Gastroesophageal sphincter (tissue), 4 donors: ENCODE data around the gene SLC30A2. TPM values are rescaled to one million over a fixed set of nuclear protein-coding genes. Genes with fewer than 3 reads are reported as not detected.

Experiments
- ATAC-seq: fragments of 150-250 bp; one replicate; pipeline ENCODE4 v1.9.1; 2016; ENCODE audit warnings: mild to moderate bottlenecking, moderate library complexity
- H3K27ac ChIP-seq, 4 donors: fragments of 200-600 bp; sonication (generic) in 3 of 4; 1 replicate in 3 of 4; 2 replicates in 1 of 4; pipeline ENCODE4 v1.5.1; 2016 to 2019
- H3K27me3 ChIP-seq: fragments of 200-600 bp; sonication (generic); one replicate; pipeline ENCODE4 v1.5.1; 2019
- H3K36me3 ChIP-seq, 2 donors: fragments of 200-600 bp; sonication (generic); one replicate each; pipeline ENCODE4 v1.5.1; 2019; ENCODE audit warnings: control low read depth in 1 of 2
- H3K4me1 ChIP-seq, 3 donors: fragments of 200-600 bp; sonication (generic); 1 replicate in 2 of 3; 2 replicates in 1 of 3; pipeline ENCODE4 v1.5.1; 2016 to 2019; ENCODE audit warnings: control low read depth in 2 of 3
- H3K4me3 ChIP-seq, 2 donors: fragments of 200-600 bp; sonication (generic); one replicate each; pipeline ENCODE4 v1.5.1; 2019; ENCODE audit warnings: mild to moderate bottlenecking in 1 of 2, moderate library complexity in 1 of 2
- H3K9me3 ChIP-seq, 3 donors: fragments of 200-600 bp; sonication (generic); one replicate each; pipeline ENCODE4 v1.5.1; 2017 to 2019; ENCODE audit warnings: control low read depth in 2 of 3
- EP300 ChIP-seq: sonication (generic); formaldehyde crosslinking; IDR thresholded peaks from one replicate; pipeline ENCODE4 v1.6.1; 2017; ENCODE audit warnings: antibody characterized with exemption, mild to moderate bottlenecking
- POLR2A ChIP-seq, 2 donors: fragments of 450-650 bp; IDR thresholded peaks; one replicate each; pipeline ENCODE4 v1.6.1; 2017; ENCODE audit warnings: antibody characterized with exemption in 2 of 2, mild to moderate bottlenecking in 2 of 2, moderate library complexity in 1 of 2
- POLR2AphosphoS5 ChIP-seq: sonication (generic); formaldehyde crosslinking; IDR thresholded peaks from one replicate; pipeline ENCODE4 v1.6.1; 2017; ENCODE audit warnings: antibody characterized with exemption
- WGBS, 2 donors: methylation state at CpG; one replicate each; pipeline ENCODE4 v1.1.5; 2018; ENCODE audit warnings: low coverage in 1 of 2; 5-methylcytosine and 5-hydroxymethylcytosine counted together
- total RNA-seq, 4 donors: library from RNA; depleted of rRNA; stranded (reverse); fragments of >200 nt; gene quantifications; one replicate each; pipeline ENCODE4 v1.1.0, GENCODE V29; 2016
- TF ChIP-seq, protein P1 (sequence below), 4 experiments: fragments of 200-600 bp in 2 of 4; fragments of 450-650 bp in 2 of 4; sonication (generic) in 1 of 4; IDR thresholded peaks; one replicate each; pipeline ENCODE4 v1.5.1; 2017 to 2019; ENCODE audit warnings: antibody characterized with exemption in 4 of 4, mild to moderate bottlenecking in 2 of 4, moderate library complexity in 2 of 4

SLC30A2 gene
- total RNA-seq, 4 donors from 2014 or later = not detected

DNA sequence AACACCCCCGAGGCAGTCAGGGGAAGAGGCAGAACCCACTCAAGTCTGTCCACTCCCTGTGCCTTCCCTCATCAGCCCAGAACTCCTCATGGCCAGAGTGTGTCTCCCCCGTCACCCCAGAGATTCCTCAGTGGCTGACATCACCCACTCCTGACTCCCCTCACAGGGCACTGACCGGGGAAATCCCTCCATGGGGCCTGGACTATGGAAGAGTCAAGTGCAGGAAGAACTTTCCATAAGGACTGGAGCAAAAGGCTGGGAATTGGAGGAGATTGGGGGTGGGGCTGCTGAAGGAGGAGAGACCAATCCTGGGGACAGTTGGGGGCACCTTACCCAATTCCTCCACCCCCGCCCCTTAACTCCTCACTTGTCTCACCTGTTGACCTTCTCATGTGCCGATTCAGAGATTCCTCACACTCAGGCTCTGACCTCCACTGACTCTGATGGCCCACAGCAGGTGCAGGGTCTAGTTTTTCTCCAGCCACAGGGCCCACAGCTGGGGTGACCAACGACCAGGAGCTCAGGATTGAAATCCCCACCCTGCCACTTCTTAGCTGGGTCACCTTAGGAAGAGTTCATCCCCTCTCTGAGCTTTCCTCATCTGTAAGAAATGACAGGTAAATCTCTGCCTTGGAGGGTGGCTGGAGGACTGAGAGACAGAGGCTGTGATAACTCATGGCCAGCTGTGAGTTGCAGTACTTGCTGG, 24.8 kb downstream of the SLC30A2 start:
- H3K27ac ChIP-seq = no peak overlapping the region
- H3K4me3 ChIP-seq = no peak overlapping the region

GRCh38 chr1:26020330-26020768, 25.6 kb downstream of the SLC30A2 start:
- Histone ChIP-seq H3K4me3 (no peak overlapping the region), H3K27me3 (no peaks in the 10 kb centered on the region), H3K9me3 (no peaks in the 10 kb centered on the region), H3K27ac (no peak overlapping the region), H3K36me3 (no peaks in the 10 kb centered on the region), H3K4me1 (peaks cover 0 to 36% (median 0%) of the 10 kb centered on the region in 3 donors)
- no peak for ATAC-seq
- WGBS, 2 donors = 32% methylated on average over 5 of the region's 6 CpGs; no CpG with 5 or more reads in 1 of the 2 donors
- TF ChIP-seq POLR2AphosphoS5 (no peak), POLR2A (IDR thresholded peaks at IDR 0.05) (no peak), EP300 (no peak)
- TF ChIP-seq, protein P1, sequence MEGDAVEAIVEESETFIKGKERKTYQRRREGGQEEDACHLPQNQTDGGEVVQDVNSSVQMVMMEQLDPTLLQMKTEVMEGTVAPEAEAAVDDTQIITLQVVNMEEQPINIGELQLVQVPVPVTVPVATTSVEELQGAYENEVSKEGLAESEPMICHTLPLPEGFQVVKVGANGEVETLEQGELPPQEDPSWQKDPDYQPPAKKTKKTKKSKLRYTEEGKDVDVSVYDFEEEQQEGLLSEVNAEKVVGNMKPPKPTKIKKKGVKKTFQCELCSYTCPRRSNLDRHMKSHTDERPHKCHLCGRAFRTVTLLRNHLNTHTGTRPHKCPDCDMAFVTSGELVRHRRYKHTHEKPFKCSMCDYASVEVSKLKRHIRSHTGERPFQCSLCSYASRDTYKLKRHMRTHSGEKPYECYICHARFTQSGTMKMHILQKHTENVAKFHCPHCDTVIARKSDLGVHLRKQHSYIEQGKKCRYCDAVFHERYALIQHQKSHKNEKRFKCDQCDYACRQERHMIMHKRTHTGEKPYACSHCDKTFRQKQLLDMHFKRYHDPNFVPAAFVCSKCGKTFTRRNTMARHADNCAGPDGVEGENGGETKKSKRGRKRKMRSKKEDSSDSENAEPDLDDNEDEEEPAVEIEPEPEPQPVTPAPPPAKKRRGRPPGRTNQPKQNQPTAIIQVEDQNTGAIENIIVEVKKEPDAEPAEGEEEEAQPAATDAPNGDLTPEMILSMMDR (IDR thresholded peaks at IDR 0.05) = no peak

More for the DNA sequence above, 24.8 kb downstream of the SLC30A2 start:
- WGBS, 2 donors = 50 to 58% methylated on average over 1 to 6 of the region's 6 CpGs
- TF ChIP-seq, protein P1 (IDR thresholded peaks at IDR 0.05) = no peak
- no peak for TF ChIP-seq POLR2AphosphoS5
- TF ChIP-seq POLR2A (IDR thresholded peaks at IDR 0.05) = no peak
- no peak for TF ChIP-seq EP300
- Histone ChIP-seq H3K4me1 (peaks cover 0 to 36% (median 0%) of the 10 kb centered on the region in 3 donors), H3K36me3 (no peaks in the 10 kb centered on the region), H3K27me3 (no peaks in the 10 kb centered on the region), H3K9me3 (no peaks in the 10 kb centered on the region)
- ATAC-seq = no peak

GRCh38 chr1:26019641-26020315, 26.1 kb downstream of the SLC30A2 start:
- Histone ChIP-seq H3K27me3 (no peaks in the 10 kb centered on the region), H3K4me1 (peaks cover 0 to 36% (median 0%) of the 10 kb centered on the region in 3 donors), H3K27ac (no peak overlapping the region), H3K9me3 (no peaks in the 10 kb centered on the region), H3K36me3 (no peaks in the 10 kb centered on the region), H3K4me3 (no peak overlapping the region)
- no peak for ATAC-seq
- no peak for TF ChIP-seq POLR2AphosphoS5
- no peak for TF ChIP-seq EP300
- TF ChIP-seq, protein P1 (IDR thresholded peaks at IDR 0.05) = no peak
- no peak for TF ChIP-seq POLR2A (IDR thresholded peaks at IDR 0.05)
- 73 to 77% methylated on average over 5 to 6 of the region's 8 CpGs for WGBS, 2 donors

DNA sequence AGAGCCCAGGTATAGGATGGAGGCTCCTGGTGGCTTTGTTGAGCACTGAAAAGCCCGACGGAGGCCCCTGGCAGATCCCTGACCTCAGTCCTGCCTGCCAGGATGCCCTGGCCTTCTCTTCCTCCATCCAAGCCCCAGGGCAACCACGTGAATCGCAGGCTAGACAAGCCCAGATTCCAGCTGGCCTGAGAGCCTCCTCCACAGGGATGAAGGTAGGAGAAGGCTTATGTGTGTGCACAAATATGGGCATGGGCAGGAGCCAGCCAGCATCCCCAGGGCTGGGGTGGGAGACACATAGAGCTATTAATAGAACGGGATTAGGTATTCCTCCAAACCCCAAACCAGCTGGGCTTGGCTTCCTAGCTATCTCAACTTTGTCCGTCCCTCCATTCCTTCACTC, 28.3 kb downstream of the SLC30A2 start:
- Histone ChIP-seq H3K9me3 (no peaks in the 10 kb centered on the region), H3K4me1 (peaks cover 0 to 36% (median 0%) of the 10 kb centered on the region in 3 donors), H3K36me3 (no peaks in the 10 kb centered on the region), H3K27ac (no peak overlapping the region), H3K27me3 (no peaks in the 10 kb centered on the region), H3K4me3 (no peak overlapping the region)
- TF ChIP-seq, protein P1 (IDR thresholded peaks at IDR 0.05) = no peak
- TF ChIP-seq EP300 (no peak), POLR2A (IDR thresholded peaks at IDR 0.05) (no peak), POLR2AphosphoS5 (no peak)
- WGBS, 2 donors = 11 to 17% methylated on average over 2 of the region's 6 CpGs
- no peak for ATAC-seq
